Stimulated activated CD8-positive, alpha-beta memory T cell treated with anti-CD3 and anti-CD28 coated beads, Interleukin-12 subunit alpha, Interleukin-12 subunit beta, amount 100 ng/mL, for 4 hours (primary cell): Measurements from ENCODE around the gene CHP1.
"Not testable (repeated sequence)": the region's sequence is repeated elsewhere in the genome, so short reads cannot be mapped to it uniquely, and the experiment has no call there.

ENCODE experiments used
- DNase-seq: peaks from one replicate; pipeline ENCODE4 v3.0.0-alpha.2; 2020; ENCODE audit warnings: low read depth

CHP1 gene

GRCh38 chr15:41292521-41292920 is 61.5 kb downstream of the CHP1 start:
- no peak for DNase-seq

GRCh38 chr15:41301139-41301538 is 70.1 kb downstream of the CHP1 start:
- DNase-seq = not testable (repeated sequence)

GRCh38 chr15:41301587-41301986 is 70.5 kb downstream of the CHP1 start:
- no peak for DNase-seq

GRCh38 chr15:41304149-41304770 is 73.2 kb downstream of the CHP1 start:
- no peak for DNase-seq

GRCh38 chr15:41307679-41308078 is 76.6 kb downstream of the CHP1 start:
- DNase-seq = no peak

GRCh38 chr15:41309226-41309905 is 78.3 kb downstream of the CHP1 start:
- no peak for DNase-seq

- DNase-seq = not testable (repeated sequence)
These were observed 89.8 kb downstream of the CHP1 start for GRCh38 chr15:41320805-41321330.

GRCh38 chr15:41323611-41324010 is 92.5 kb downstream of the CHP1 start:
- no peak for DNase-seq

- DNase-seq = no peak
These were observed 100.2 kb downstream of the CHP1 start for GRCh38 chr15:41331281-41331680.
